HepG2 (cell line): ENCODE measurements around the gene RPSA. TPM values are rescaled to one million over a fixed set of nuclear protein-coding genes. Genes with fewer than 3 reads are reported as not detected.
A peak's percentile ranks its signal among the peaks of the same experiment; 100 is the strongest.

Source experiments
- ATAC-seq: fragments of 200-7000 bp; cut with Tn5 transposase; 3 replicates; pipeline ENCODE4 v1.9.1; 2020; ENCODE audit warnings: mild to moderate bottlenecking, moderate library complexity
- BruUV-seq: library from RNA; stranded (reverse); fragments of 400-500 nt; replicated peaks from 2 replicates; lab custom pipeline; 2021; lab: Mats Ljungman, UMichigan
- CTCF ChIA-PET: fragments of 300-600 bp; formaldehyde crosslinking; extraction: SDS; loops from one replicate; lab custom pipeline; 2021; ENCODE audit warnings: low total read pairs, inconsistent platforms, low intra/inter-chr PET ratio; lab: Yijun Ruan, JAX
- POLR2A ChIA-PET: fragments of 350-600 bp; sonication (Branson Sonifier 250); formaldehyde crosslinking; loops from one replicate; lab custom pipeline; 2020; ENCODE audit warnings: antibody characterized with exemption, inconsistent platforms; lab: Yijun Ruan, JAX
- DNase-seq: peaks from one replicate; pipeline ENCODE4 v3.0.0-alpha.2; 2015; ENCODE audit warnings: low spot score
- FAIRE-seq: peaks from 3 replicates; lab custom pipeline; 2011; peaks lifted over from hg19 to GRCh38; lab: Jason Lieb, UNC
- H2AFZ ChIP-seq: one replicate; pipeline ENCODE4 v1.6.1; 2011; ENCODE audit warnings: low read length, inconsistent platforms
- H3K27ac ChIP-seq: fragments of 300-600 bp; 3 replicates; pipeline ENCODE4 v1.8.0; 2011; ENCODE audit warnings: mixed run types, mild to moderate bottlenecking, mixed read lengths, low read length, inconsistent platforms; ENCODE audit not compliant: insufficient read depth; ENCODE audit errors: extremely low read length
- H3K27me3 ChIP-seq, 2 experiments: fragments of 200-600 bp in 1 of 2; 2 replicates in 1 of 2; 3 replicates in 1 of 2; pipeline versions ENCODE4 v1.6.0 to v1.8.0; 2011; ENCODE audit warnings: low read length in 2 of 2, mild to moderate bottlenecking in 2 of 2, moderate library complexity in 2 of 2, inconsistent platforms in 1 of 2; ENCODE audit not compliant: insufficient read depth in 2 of 2, control insufficient read depth in 1 of 2
- H3K36me3 ChIP-seq, 2 experiments: fragments of 200-600 bp in 1 of 2; replicated peaks in 1 of 2; 2 replicates in 1 of 2; 3 replicates in 1 of 2; pipeline versions ENCODE4 v1.5.1 to v1.8.0; 2011; ENCODE audit warnings: low read length in 2 of 2, inconsistent platforms in 1 of 2; ENCODE audit not compliant: insufficient read depth in 2 of 2, control insufficient read depth in 1 of 2
- H3K4me1 ChIP-seq: 2 replicates; pipeline ENCODE4 v1.5.1; 2012; ENCODE audit warnings: low read length, inconsistent platforms; ENCODE audit not compliant: insufficient read depth
- H3K4me2 ChIP-seq: 2 replicates; pipeline ENCODE4 v1.6.0; 2011; ENCODE audit warnings: low read depth, low read length, inconsistent platforms
- H3K4me3 ChIP-seq, 3 experiments: fragments of 200-600 bp in 1 of 3; sonication (generic), shearing (Covaris generic) in 1 of 3; replicated peaks in 1 of 3; 2 replicates each; pipeline ENCODE4 v1.5.1; 2011 to 2016; ENCODE audit warnings: low read length in 3 of 3, inconsistent platforms in 2 of 3, low read depth in 2 of 3, mild to moderate bottlenecking in 2 of 3, control low read depth in 1 of 3, mixed read lengths in 1 of 3; ENCODE audit not compliant: insufficient read depth in 1 of 3
- H3K79me2 ChIP-seq: one replicate; pipeline ENCODE4 v1.6.1; 2011; ENCODE audit warnings: low read length, inconsistent platforms; ENCODE audit not compliant: insufficient read depth
- H3K9ac ChIP-seq: 2 replicates; pipeline ENCODE4 v1.6.0; 2011; ENCODE audit warnings: mild to moderate bottlenecking, low read depth, low read length, inconsistent platforms; ENCODE audit not compliant: insufficient read depth
- H3K9me3 ChIP-seq: 2 replicates; pipeline ENCODE4 v1.5.1; 2012; ENCODE audit warnings: mild to moderate bottlenecking, low read length
- H4K20me1 ChIP-seq: 2 replicates; pipeline ENCODE4 v1.6.0; 2011; ENCODE audit warnings: inconsistent platforms, mild to moderate bottlenecking, low read length, moderate library complexity; ENCODE audit not compliant: insufficient read depth
- AGO2 ChIP-seq: fragments of 200-400 bp; formaldehyde crosslinking; optimal IDR thresholded peaks from 2 replicates; pipeline ENCODE3; 2017; ENCODE audit warnings: mild to moderate bottlenecking, low read depth, low read length, moderate library complexity
- ATRX ChIP-seq: sonication (generic); formaldehyde crosslinking; IDR thresholded peaks from 2 replicates; pipeline ENCODE4 v1.4.0; 2020; ENCODE audit warnings: missing genetic modification reagents, borderline replicate concordance
- MBD4 ChIP-seq: IDR thresholded peaks from 2 replicates; pipeline ENCODE4 v1.6.1; 2012; ENCODE audit warnings: low read length, inconsistent platforms, borderline replicate concordance
- POLR2A ChIP-seq, 2 experiments: IDR thresholded peaks; 2 replicates each; pipeline ENCODE4 v1.6.1; 2011; ENCODE audit warnings: low read depth in 2 of 2, low read length in 2 of 2, mild to moderate bottlenecking in 1 of 2, moderate library complexity in 1 of 2; ENCODE audit not compliant: insufficient read depth in 1 of 2
- POLR2AphosphoS2 ChIP-seq: IDR thresholded peaks from 2 replicates; pipeline ENCODE4 v1.6.1; 2011; ENCODE audit warnings: low read depth, low read length, improper control_type of control experiment
- POLR2AphosphoS5 ChIP-seq: IDR thresholded peaks from 2 replicates; pipeline ENCODE4 v1.6.1; 2012; ENCODE audit warnings: low read depth, low read length
- RBFOX2 ChIP-seq: fragments of 200-400 bp; formaldehyde crosslinking; IDR thresholded peaks from 2 replicates; pipeline ENCODE4 v1.6.1; 2017; ENCODE audit warnings: low read depth, mild to moderate bottlenecking, low read length
- RBM22 ChIP-seq: fragments of 200-400 bp; formaldehyde crosslinking; optimal IDR thresholded peaks from 2 replicates; pipeline ENCODE3; 2017; ENCODE audit warnings: mild to moderate bottlenecking, low read length, moderate library complexity
- ZNF253 ChIP-seq: sonication (generic); formaldehyde crosslinking; IDR thresholded peaks from 2 replicates; pipeline ENCODE4 v1.8.0; 2022; ENCODE audit warnings: mild to moderate bottlenecking, missing genetic modification reagents, borderline replicate concordance
- ZNF367 ChIP-seq: sonication (generic); formaldehyde crosslinking; IDR thresholded peaks from 2 replicates; pipeline ENCODE4 v1.4.0; 2020; ENCODE audit warnings: missing genetic modification reagents, borderline replicate concordance
- ZNF558 ChIP-seq: sonication (generic); formaldehyde crosslinking; IDR thresholded peaks from 2 replicates; pipeline ENCODE4 v1.9.0; 2022; ENCODE audit warnings: mild to moderate bottlenecking, missing genetic modification reagents, borderline replicate concordance
- WGBS: methylation state at CpG from one replicate; pipeline ENCODE4 v1.1.6; 2017; ENCODE audit warnings: low lambda C conversion rate; 5-methylcytosine and 5-hydroxymethylcytosine counted together
- in situ Hi-C: cut with HindIII; loops from 2 replicates; pipeline ENCODE4 v1.10.0; 2017; ENCODE audit warnings: low pct_unique_long_range_greater_than_20kb; ENCODE audit not compliant: extremely low pct_ligation_motif_present
- intact Hi-C: fragments of 100-400 bp; cut with micrococcal nuclease; formaldehyde crosslinking; loops from one replicate; pipeline ENCODE4 v1.10.0; 2022; ENCODE audit not compliant: unreplicated experiment
- polyA plus RNA-seq, 8 experiments: library from polyadenylated mRNA; depleted of rRNA in 3 of 8; stranded (reverse) in 7 of 8; unstranded in 1 of 8; fragments of >200 nt; fragmentation: Illumina TruSeq in 4 of 8; extraction: Trizol in 4 of 8; gene quantifications; 2 replicates each; pipeline versions ENCODE4 v1.2.1 to v1.2.3, GENCODE V29; 2011 to 2016; ENCODE audit warnings: low read depth in 4 of 8, missing spikeins in 1 of 8, mixed read lengths in 1 of 8; ENCODE audit not compliant: insufficient read depth in 1 of 8
- total RNA-seq, 5 experiments: library from RNA; depleted of rRNA; stranded (reverse); fragments of >200 nt; fragmentation: Illumina TruSeq; extraction: Trizol; gene quantifications; 2 replicates each; pipeline ENCODE4 v1.2.3, GENCODE V29; 2016; ENCODE audit warnings: low read depth in 1 of 5
- TF ChIP-seq, protein P1 (sequence below): sonication (generic); formaldehyde crosslinking; IDR thresholded peaks from one replicate; pipeline ENCODE4 v1.5.1; 2020; ENCODE audit warnings: mild to moderate bottlenecking, missing genetic modification reagents; ENCODE audit errors: not compliant biosample characterization
- TF ChIP-seq, protein P2 (sequence below): IDR thresholded peaks from 2 replicates; pipeline ENCODE4 v1.6.1; 2016; ENCODE audit warnings: low read depth
- TF ChIP-seq, protein P3 (sequence below): sonication (generic); formaldehyde crosslinking; IDR thresholded peaks from 2 replicates; pipeline ENCODE4 v1.8.1; 2023; ENCODE audit warnings: mild to moderate bottlenecking, missing genetic modification reagents, borderline replicate concordance

Gene RPSA
- total and polyA plus RNA-seq, 2 of the 13 experiments (the other 11 are each of a cell fraction or from before 2014, with no cell fraction given): 1,683 to 3,226 TPM

DNA sequence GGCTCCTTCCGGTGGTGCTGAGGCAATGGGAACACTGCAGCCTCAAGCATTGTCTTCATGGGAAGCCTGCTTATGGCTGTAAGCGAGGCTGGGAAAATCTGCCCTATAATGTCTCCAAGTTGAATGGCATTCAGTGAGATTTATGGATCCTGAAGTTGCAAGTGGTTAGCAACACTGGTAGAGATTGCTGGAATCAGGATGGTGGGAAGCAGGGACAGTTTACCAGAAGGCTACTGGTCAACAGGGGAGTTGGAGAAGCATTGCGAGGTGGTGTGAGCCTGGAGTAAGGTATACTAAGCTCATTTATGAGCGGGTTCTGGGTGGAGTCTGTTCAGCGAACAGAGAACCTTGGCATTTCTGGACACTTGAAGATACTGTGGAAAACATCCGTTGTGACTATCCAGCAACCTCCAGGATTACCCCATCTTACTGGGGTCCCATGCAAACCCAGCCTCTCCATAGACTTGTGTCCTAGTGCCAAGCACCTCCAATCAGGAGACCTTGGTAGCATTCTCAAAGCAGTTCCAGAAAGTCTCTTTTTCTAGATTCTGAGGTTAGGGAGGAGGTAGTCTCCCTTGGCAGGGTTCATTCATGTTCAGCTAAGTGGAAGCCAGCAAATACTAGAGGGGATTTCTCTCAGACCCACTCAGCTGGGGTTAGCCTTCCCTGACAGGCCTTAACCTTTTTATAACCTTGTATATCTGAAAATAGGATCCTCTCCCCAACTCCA lies 7.3 kb downstream of the RPSA start:
- no peak overlapping the region for H3K9ac ChIP-seq
- FAIRE-seq (no peak), ATAC-seq (peak; percentile 0; the same call in 1 of the 3 replicates), DNase-seq (no peak)
- H2AFZ ChIP-seq: no peak overlapping the region
- WGBS: 92% methylated on average over 5 of the region's 6 CpGs
- BruUV-seq: no TSS peak
- ChIA-PET POLR2A (interaction anchor here (1.2 kb wide), 1 partner anchor 8 kb away, joined by 5 read pairs; the partner anchor contains the start of gene RPSA), CTCF (no interaction called here)
- in situ Hi-C loops (no loop called here), intact Hi-C loops (no loop called here)
- peaks cover 24% of the 10 kb centered on the region for H3K4me1 ChIP-seq
- no peak overlapping the region for H3K4me3 ChIP-seq
- no peaks in the 10 kb centered on the region for H3K9me3 ChIP-seq
- H3K4me2 ChIP-seq: no peak overlapping the region
- H3K27me3 ChIP-seq: no peaks in the 10 kb centered on the region
- no peak overlapping the region for H3K27ac ChIP-seq
- H3K79me2 ChIP-seq: peaks cover 15% of the 10 kb centered on the region
- peaks cover 24% of the 10 kb centered on the region for H4K20me1 ChIP-seq
- peaks cover 8 to 50% of the 10 kb centered on the region in 2 experiments for H3K36me3 ChIP-seq
- TF ChIP-seq RBFOX2 (peak; percentile 53; the same call in 1 of the 2 replicates), ZNF253 (no peak), POLR2AphosphoS2 (0 out of 2 replicates have a peak, but pooled peaks have one; percentile 49), MBD4 (0 out of 2 replicates have a peak, but pooled peaks have one; percentile 26), AGO2 (peak; percentile 39), ZNF558 (CRISPR knock-in tag) (no peak), RBM22 (peak; percentile 10), ATRX (CRISPR knock-in tag) (no peak), POLR2A (IDR thresholded peaks at IDR 0.05; ENCODE audit: insufficient read depth in 1 of 2, low read depth in 2 of 2, low read length in 2 of 2) (peak in 1 of 2 experiments; percentile 51; a peak in 2 of 4 replicates), ZNF367 (no peak), POLR2AphosphoS5 (peak; percentile 37; the same call in 1 of the 2 replicates)
- TF ChIP-seq, protein P1, sequence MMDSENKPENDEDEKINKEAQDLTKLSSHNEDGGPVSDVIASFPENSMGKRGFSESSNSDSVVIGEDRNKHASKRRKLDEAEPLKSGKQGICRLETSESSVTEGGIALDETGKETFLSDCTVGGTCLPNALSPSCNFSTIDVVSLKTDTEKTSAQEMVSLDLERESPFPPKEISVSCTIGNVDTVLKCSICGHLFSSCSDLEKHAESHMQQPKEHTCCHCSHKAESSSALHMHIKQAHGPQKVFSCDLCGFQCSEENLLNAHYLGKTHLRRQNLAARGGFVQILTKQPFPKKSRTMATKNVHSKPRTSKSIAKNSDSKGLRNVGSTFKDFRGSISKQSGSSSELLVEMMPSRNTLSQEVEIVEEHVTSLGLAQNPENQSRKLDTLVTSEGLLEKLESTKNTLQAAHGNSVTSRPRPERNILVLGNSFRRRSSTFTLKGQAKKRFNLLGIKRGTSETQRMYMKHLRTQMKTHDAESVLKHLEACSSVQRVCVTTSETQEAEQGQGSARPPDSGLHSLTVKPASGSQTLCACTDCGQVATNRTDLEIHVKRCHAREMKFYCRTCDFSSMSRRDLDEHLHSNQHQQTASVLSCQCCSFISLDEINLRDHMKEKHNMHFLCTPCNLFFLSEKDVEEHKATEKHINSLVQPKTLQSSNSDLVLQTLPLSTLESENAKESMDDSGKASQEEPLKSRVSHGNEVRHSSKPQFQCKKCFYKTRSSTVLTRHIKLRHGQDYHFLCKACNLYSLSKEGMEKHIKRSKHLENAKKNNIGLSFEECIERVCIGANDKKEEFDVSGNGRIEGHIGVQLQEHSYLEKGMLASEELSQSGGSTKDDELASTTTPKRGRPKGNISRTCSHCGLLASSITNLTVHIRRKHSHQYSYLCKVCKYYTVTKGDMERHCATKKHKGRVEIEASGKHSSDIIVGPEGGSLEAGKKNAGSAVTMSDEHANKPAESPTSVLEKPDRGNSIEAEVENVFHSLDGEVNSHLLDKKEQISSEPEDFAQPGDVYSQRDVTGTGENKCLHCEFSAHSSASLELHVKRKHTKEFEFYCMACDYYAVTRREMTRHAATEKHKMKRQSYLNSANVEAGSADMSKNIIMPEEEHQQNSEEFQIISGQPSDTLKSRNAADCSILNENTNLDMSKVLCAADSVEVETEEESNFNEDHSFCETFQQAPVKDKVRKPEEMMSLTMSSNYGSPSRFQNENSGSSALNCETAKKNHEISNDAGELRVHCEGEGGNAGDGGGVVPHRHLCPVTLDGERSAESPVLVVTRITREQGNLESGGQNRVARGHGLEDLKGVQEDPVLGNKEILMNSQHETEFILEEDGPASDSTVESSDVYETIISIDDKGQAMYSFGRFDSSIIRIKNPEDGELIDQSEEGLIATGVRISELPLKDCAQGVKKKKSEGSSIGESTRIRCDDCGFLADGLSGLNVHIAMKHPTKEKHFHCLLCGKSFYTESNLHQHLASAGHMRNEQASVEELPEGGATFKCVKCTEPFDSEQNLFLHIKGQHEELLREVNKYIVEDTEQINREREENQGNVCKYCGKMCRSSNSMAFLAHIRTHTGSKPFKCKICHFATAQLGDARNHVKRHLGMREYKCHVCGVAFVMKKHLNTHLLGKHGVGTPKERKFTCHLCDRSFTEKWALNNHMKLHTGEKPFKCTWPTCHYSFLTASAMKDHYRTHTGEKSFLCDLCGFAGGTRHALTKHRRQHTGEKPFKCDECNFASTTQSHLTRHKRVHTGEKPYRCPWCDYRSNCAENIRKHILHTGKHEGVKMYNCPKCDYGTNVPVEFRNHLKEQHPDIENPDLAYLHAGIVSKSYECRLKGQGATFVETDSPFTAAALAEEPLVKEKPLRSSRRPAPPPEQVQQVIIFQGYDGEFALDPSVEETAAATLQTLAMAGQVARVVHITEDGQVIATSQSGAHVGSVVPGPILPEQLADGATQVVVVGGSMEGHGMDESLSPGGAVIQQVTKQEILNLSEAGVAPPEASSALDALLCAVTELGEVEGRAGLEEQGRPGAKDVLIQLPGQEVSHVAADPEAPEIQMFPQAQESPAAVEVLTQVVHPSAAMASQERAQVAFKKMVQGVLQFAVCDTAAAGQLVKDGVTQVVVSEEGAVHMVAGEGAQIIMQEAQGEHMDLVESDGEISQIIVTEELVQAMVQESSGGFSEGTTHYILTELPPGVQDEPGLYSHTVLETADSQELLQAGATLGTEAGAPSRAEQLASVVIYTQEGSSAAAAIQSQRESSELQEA: no peak
- TF ChIP-seq, protein P2, sequence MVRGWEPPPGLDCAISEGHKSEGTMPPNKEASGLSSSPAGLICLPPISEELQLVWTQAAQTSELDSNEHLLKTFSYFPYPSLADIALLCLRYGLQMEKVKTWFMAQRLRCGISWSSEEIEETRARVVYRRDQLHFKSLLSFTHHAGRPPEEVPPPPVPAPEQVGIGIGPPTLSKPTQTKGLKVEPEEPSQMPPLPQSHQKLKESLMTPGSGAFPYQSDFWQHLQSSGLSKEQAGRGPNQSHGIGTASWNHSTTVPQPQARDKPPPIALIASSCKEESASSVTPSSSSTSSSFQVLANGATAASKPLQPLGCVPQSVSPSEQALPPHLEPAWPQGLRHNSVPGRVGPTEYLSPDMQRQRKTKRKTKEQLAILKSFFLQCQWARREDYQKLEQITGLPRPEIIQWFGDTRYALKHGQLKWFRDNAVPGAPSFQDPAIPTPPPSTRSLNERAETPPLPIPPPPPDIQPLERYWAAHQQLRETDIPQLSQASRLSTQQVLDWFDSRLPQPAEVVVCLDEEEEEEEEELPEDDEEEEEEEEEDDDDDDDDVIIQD (CRISPR knock-in tag): no peak
- TF ChIP-seq, protein P3, sequence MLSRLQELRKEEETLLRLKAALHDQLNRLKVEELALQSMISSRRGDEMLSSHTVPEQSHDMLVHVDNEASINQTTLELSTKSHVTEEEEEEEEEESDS (CRISPR knock-in tag): no peak
